GM18498 (cell line): ENCODE measurements around the gene TM4SF1.
A peak's percentile ranks its signal among the peaks of the same experiment; 100 is the strongest.

ENCODE experiments used
- ATAC-seq: cut with Tn5 transposase; IDR thresholded peaks from one replicate; pipeline ENCODE4 v1.9.1; 2021; ENCODE audit warnings: mild to moderate bottlenecking, moderate library complexity; ENCODE audit not compliant: unreplicated experiment

TM4SF1 gene, protein sequence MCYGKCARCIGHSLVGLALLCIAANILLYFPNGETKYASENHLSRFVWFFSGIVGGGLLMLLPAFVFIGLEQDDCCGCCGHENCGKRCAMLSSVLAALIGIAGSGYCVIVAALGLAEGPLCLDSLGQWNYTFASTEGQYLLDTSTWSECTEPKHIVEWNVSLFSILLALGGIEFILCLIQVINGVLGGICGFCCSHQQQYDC

DNA sequence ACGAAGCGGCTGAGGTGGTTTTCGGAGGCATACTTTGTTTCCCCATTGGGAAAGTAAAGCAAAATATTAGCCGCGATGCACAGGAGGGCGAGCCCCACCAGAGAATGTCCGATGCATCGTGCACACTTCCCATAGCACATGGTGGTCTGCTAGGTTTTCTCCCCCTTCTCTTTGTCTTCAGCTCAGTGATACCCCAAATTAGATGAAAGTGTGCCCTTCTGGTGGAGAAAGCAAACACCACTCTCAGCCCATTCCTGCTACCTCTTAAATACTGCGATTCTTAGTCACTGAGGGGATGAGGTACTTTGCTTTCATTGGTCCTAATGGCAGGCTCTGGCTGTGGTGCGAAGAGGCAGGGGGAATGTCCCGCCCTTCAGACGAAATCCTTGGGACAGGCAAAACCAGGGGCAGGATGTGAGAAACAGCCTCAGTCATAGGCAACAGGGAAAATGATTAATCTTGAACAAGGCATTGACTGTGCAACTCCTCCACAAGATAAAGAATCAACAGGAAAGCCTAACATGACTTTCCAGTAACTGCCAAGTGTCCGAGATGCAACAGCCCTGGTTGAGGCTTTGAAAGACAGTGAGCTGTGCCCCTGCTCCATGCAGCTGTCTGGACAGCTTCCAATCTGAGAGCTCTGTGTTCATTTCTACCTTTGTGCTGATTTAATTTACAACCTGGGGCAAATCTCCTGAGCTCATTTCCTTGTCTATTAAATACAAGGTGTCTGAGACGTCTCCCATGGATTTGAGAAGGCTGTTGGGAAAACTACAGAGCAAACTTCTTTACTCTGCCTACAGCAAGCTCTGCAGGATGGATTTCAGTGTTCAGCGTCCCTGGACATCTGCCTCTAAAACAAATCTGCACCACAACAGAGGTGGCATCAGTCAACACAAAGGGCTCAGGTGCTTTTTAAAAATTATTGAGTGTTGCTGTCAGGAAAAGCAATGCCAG is at the start of gene TM4SF1:
Gene TM4SF1, minus strand, starts transcription at position 242 of the 957 bp plus-strand sequence. Its CDS starts 102 bp downstream, at position 140.
- no peak for ATAC-seq

DNA sequence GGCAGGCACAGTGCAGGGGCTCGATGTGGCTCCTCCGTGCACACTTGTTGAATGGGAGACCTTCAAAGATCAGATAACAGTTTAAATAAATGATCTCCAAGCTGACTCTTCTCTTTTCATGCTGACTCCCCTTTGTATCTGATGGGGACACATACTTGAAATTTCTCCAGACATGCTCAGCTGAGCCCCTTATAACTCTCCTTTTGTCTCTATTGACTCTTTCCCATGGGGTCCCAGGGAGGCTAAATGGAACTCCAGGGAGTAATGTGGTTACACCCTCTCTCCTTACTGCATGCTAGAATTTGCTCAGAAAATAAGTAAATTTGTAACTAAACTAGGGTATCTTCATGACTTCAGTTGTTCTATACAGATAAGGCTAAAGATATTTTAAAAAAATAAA is 48.9 kb upstream of the TM4SF1 start:
- ATAC-seq: no peak

DNA sequence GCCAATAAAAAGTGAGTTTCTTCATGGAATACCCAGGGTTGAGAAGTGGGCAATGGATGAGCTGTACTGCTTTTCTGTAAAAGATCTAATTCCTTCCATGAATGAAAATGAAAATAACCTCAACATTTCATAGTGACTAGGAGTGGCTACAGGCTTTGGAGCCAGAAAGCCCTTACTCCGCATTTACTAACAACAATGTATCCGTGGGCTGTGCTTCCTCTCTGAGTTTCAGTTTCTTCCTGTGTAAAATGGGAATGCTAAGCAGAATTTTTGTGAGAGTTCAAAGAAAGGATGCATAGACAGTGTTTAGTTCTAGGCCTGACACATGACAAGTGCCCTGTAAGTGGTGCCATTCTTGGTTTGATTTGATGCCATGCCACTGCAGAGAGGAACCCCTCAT is 47.5 kb upstream of the TM4SF1 start:
- no peak for ATAC-seq

DNA sequence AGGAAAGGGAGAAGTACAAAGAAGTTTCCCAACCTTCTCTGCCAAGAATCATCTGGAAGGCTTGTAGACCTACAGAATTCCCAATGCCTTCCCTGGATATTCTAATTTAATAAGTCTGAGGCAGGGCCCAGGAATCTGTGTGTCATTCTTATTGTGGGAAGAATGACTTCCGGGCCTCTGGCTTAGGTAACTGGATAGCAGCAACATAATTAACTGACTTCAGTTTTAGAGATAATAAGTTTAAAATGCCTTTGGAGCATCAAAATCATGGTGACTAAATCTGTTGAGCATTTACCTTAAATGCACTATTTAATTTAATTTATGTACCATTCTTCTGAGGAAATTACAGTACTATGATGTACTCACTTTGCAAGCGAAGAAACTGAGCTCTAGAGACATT is 44.3 kb upstream of the TM4SF1 start:
- ATAC-seq: no peak

DNA sequence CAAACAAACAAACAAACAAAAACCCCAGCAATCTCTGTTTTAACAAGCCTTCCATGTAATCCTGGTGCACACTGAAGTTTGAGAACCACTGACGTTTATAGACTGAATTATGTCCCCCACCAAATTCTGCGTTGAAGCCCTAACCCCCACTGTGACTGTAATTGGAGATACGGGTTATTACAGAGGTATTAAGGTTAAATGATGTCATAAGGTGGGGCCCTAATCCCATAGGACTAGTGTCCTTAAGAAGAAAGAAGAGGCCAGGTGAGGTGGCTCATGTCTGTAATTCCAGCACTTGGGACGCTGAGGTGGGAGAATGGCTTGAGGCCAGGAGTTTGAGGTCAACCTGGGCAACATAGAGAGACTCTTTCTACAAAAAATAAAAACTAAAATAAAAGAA is 42.4 kb upstream of the TM4SF1 start:
- ATAC-seq: no peak

DNA sequence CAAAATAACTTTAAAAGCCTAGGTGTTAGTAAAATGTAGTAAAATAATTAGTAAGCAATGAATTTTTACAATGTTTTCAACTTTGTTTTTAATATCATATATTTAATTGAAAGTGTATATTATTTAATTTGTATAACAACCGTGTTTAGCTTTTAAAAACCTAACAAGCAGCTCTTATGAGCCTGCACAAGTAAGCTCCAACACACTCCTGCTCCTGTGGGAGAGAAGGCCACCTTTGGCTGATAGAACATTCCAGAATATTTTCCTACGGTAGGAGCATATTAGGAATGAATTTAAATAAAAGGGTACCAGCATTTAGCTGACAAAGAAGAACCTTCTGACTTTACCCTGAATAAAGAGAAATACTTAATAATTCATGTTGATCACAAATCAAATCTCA is 40.3 kb upstream of the TM4SF1 start:
- ATAC-seq: no peak

DNA sequence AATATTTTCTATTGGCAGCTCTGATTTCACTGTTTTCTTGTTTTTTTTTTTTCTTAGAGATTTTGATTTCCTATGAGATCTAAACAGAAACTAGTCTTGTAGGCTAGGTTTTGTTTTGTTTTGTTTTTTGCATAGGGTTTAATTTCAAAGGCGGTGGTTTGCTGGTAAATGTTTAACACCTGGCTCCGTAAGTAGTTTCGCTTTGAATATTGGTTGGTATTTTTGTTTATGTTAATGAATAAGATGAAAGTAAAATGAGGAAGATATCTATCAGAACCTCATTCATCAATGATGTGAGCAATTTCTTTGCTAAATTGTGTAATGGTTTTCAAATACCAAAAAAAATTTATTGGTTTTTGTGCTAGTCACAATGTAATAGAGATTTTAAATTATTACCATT is 39.7 kb upstream of the TM4SF1 start:
- peak; percentile 89 for ATAC-seq

DNA sequence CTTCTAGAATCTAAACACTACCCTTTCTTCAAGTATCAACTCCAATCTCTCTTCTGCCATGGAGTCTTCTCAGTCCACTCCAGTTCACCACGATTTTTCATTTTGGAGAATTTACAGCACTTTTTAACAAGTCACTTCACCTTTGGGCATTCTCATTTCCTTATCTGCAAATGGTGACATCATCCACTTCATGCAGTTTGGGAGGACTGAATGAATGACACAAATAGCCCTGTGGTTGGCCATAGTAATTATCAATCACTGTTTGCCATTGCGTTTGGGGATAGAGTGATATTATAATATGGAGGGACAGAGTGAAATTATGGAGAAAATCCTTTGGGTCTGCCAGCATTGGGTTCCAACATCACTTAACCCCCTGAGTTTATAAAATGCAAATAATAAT is 38.0 kb upstream of the TM4SF1 start:
- ATAC-seq: peak; percentile 43

DNA sequence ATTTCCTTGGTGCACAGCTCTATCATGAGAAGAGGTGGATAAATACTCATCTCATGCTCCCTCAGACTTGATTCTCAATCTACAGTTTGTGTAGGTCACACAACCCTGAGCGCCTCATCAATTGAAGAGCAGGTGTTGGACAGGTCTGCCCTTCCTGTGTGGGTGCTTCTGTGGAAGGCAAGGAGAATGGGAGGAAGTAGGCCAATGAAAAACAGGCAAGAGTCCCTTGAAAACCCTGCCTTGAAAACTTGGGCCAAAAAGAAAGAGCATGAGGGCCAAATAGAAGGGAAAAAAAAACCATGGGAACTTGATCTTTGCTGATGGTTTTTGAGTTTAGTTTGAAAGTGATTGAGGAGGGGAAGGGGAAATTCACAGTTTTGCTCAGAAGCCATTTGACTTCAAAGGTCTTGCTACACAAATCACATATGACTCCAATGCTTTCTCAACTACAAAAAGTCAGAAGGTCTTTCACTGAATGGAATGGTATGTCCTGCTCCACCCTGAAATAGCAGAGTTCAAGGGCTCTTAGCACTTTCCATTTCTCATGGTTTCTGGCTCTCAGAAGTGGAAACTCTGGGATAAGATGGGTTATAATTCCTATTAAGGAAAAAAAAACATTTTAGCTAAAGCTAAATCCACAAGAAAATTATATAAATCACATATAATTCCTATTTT is 37.2 kb upstream of the TM4SF1 start:
- ATAC-seq: no peak

DNA sequence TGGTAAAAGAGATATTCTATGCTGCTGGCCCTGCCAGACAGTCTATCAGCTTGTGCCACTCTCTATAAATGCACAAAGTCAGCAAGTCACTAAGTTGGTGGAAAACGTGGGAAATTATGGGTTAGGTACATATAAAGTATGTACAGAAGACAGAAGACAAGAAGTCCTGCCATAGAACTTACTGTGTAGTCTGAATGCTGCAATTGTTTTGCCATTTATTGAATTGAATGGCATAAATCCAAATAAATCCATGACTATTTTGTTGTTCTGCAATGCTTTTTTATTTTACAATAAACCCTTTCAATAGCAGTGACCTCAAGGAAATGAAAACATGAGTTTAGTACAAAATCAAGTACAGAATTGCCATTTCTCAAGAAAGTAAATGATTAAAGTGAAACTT is 34.1 kb upstream of the TM4SF1 start:
- no peak for ATAC-seq

DNA sequence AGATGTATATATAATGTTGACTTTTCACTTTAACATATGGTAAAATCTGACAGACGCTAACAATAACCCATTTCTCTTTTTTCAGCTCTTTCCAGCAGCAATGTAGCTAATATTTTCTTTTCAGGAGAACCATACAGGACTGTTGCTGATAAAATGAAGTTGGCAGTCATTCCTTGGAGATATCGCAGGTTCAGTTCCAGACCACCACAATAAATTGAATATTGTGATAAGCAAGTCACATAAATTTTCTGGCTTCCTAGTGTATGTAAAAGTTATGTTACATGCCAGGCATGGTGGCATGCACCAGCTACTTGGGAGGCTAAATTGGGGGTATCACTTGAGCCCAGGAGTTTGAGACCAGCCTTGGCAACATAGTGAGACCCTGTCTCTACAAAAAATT is 31.9 kb upstream of the TM4SF1 start:
- ATAC-seq: no peak

DNA sequence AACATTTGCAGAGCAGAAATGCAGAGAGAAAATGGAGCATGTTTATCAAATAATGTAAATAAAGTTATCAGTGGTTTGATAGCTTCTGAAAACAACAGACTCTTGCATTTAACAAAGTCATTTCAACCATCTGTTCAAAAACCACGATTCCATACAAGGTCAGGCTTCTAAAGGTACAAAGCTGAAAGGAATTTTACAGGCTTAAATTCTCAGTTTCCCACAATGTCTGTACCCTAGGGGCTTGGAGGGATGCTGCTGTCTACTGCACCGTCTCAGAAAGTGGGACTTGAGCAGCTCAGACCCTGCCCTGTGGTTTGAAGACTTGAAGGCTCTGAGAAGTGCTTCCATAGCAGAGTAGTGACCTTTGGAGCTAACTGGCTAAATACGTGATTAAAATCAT is 30.4 kb upstream of the TM4SF1 start:
- no peak for ATAC-seq

DNA sequence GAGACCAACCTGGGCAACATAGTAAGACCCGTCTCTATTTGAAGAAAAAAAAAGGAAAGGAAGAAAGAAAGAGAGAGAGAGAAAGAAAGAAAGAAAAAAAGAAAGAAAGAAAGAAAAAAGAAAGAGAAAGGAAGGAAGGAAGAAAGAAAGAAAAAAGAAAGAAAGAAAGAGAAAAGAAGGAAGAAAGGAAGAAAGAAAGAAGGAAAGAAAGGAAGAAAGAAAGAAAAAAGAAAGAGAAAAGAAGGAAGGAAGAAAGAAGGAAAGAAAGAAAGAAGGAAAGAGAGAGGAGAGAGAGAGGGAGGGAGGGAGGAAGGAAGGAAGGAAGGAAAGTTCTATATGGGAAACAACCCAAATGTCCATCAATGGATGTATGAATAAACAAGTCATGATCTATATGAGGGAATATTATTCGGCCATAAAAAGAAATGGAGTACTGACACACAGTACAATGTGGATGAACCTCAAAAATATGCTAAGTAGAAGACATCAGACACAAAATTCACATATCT is 28.8 kb upstream of the TM4SF1 start:
- no peak for ATAC-seq

DNA sequence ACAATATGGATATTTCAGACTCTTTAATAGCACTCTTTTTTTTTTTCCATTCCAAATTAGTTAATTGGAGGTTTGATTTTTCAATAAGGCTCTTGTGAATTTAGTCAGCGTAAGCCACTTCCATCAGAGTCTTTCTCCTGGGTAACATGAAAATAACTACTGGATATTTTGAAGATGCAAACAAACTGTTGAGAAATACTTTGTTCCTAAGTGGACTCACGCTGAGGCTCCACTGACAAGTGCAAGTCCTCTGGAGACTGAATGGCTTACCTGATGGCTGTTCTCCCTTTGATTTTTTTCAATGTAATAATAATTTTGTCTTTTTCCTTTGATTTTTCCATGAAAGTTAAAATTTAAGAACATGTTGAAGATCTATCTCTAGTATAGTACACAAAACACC is 26.0 kb upstream of the TM4SF1 start:
- ATAC-seq: no peak

DNA sequence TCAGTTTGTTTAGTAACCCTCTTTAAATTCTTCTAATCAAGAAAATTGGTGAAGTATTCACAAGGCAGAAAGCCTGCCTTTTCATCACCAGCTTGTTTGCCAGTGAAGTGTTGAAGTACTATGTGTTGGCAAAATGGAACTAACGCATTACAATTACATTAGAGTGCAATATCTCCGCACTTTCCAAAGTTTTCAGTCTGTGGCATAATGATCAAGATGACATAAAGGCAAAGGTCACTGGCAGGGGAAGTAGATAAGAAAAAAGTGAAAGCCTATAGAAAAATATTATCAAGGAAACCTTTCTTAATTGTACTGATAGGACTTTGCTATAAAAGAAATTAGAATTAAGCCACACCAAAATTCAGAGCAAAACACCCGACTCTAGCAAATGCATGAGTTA is 25.0 kb upstream of the TM4SF1 start:
- ATAC-seq: no peak

DNA sequence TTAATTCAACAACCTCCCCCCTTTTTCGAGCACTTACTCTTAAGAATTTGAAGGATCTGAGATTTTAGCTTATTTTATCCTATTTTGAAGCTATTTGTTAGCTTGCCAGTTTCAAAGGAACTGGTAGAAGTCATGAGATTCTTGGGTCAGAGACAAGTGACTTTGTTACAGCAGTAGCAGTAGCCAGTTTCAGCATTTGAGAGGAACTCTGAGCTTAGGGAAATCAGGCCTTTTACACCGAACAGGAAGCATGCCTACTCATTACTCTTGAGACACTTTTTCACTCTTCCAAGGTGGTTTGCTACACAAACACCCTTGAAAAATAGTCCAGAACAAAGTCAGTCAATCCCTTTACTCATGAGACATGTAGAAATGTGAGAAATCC is 24.5 kb upstream of the TM4SF1 start:
- no peak for ATAC-seq

DNA sequence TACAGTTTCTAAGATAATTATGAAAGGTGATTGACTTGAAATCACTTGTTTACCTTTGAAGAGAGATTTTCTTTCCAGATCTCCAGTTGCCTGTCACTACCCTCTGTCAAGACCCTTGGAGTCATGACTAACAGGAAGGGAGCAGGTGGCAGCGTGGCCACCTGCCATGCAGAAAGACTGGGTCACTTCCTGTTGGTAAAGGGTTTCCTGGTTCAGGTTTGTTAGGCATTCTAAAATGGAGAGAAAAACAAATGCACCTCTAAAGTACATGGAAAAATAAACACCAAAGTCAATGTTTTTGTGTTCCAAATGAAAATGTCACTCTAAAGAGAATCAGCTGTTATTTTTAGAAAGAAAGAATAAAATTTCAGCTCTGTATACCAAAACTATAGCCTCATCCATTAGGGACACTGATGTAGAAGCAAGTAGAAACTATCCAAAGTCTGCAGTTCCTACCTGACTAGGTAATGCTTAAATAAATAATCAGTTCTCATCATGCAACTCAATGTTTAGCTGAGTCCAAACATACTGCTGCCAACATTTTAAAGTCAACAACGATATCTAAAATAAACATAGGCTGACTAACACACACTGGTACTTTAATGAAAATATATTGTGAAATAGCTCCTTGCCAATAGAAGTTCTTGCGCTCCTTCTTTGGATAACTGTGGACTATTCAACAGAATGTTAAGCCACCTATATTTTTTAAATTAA is 23.9 kb upstream of the TM4SF1 start:
- ATAC-seq: no peak

DNA sequence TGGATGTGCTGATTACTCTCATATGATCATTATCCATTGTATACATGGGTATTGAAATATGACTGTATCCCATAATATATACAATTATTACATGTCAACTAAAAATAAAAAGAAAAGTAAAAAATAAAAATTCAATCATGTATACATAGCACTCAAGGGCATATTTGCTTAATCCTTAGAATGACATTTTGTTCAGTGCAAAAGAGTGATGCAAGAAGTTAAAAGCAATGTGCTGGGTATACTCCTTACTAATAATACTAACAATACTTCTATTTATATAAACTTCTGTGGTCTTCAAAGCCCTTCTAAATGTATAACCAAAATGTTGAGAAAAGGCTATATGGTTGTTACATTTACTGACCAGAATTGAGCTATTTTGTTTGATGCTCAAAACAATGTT is 23.2 kb upstream of the TM4SF1 start:
- no peak for ATAC-seq

DNA sequence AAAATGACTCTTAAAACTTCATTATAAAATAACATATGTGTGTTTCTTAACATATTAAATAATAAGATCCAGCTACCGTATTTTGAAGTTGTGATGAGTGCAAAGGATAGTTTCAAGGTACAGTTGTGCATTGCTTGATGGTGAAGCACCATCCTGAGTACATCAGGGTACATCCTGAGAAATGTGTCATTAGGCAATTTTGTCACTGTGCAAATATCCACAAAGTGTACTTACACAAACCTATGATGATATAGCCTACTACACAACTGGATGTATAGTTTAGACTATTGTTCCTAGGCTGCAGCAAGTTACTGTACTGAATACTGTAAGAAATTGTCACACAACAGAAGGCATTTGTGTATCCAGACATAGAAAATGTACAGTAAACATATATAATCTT is 20.8 kb upstream of the TM4SF1 start:
- ATAC-seq: no peak

DNA sequence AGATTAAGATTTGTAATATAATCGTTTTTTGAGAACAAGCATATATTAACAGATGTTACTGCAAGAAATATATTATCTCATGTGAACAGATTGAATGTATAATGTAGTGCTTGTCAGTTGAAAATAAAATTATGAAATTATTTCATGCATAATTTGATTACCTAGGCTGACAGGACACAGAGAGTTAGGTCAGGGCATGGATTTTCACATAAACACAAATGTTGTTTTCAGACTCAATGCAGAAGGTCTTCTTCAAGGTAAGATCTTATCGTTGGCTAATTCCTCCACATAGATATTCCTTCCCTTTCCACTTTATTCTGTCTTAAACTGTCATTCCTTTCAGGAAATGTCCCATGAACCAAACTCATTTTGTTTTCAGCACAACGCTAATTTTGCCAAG is 20.1 kb upstream of the TM4SF1 start:
- ATAC-seq: no peak

DNA sequence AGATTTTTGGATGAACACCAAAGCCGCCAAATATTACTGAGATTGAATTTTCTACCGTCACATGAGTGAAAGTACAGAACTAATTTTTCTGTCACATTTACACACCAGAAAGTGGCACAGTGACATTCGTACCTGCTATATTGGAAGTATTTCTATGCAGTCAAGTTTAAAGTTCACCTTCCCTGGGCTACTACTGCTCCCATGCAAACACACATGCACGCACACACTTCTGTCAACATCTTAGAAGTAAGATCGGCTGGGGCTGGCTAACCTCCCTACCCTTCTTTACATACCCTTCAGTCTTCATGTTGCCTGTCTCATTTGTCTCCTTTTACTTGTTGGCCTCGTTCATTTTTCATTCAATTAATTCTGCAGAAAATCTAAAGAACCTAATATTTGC is 19.0 kb upstream of the TM4SF1 start:
- no peak for ATAC-seq
